MM.1S (cell line): ENCODE data around the gene TGFBI.

Experiments used
- EZH2 ChIP-seq: fragments of 300-600 bp; sonication (generic); optimal IDR thresholded peaks from 2 replicates; pipeline ENCODE3; 2017; ENCODE audit warnings: low read depth, mild to moderate bottlenecking, antibody characterized with exemption, low read length, mixed read lengths
- TF ChIP-seq, protein P1 (sequence below): fragments of 300-600 bp; sonication (generic); IDR thresholded peaks from 2 replicates; pipeline ENCODE4 v1.5.1; 2016; ENCODE audit warnings: antibody characterized with exemption, low read length, mixed read lengths

DNA sequence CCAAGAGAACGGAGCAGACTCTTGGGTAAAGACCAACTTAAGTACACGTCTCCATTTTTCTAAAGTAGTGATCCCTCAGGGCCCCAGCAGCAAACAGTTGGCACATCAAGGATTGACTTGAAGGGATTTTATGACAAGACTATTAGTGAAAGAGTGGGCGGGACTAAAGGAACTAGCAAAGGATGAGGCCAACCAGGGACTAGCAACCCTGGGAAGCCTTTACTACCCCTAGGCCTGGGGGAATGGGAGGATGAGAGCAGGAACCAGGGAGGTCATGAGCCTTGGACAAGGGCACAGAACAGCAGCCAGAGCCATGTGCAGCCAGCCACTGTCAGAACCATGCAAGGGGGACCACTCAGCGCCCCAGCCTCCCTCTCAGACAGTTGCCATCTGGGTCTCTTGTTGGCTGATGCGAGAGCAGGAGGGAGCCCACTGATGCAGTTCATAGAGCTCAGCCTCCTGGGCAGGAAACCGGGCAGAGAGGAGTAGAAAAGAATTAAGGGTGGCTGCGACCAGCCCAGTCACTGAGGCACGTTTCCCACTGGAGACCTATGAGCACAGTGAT, 28.1 kb downstream of the TGFBI start:
- TF ChIP-seq, protein P1, sequence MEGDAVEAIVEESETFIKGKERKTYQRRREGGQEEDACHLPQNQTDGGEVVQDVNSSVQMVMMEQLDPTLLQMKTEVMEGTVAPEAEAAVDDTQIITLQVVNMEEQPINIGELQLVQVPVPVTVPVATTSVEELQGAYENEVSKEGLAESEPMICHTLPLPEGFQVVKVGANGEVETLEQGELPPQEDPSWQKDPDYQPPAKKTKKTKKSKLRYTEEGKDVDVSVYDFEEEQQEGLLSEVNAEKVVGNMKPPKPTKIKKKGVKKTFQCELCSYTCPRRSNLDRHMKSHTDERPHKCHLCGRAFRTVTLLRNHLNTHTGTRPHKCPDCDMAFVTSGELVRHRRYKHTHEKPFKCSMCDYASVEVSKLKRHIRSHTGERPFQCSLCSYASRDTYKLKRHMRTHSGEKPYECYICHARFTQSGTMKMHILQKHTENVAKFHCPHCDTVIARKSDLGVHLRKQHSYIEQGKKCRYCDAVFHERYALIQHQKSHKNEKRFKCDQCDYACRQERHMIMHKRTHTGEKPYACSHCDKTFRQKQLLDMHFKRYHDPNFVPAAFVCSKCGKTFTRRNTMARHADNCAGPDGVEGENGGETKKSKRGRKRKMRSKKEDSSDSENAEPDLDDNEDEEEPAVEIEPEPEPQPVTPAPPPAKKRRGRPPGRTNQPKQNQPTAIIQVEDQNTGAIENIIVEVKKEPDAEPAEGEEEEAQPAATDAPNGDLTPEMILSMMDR = no peak
- TF ChIP-seq EZH2 = no peak
